Motor neuron (in vitro differentiated cells): Measurements from ENCODE around the gene SYNE4. TPM values are rescaled to one million over a fixed set of nuclear protein-coding genes. Genes with fewer than 3 reads are reported as not detected.

Experiments
- total RNA-seq, 8 experiments: library from RNA; unstranded; fragments of 300-600 nt; gene quantifications; 2 replicates each; pipeline versions ENCODE4 v1.2.3 to v1.2.4, GENCODE V29; 2022

Gene SYNE4
- total RNA-seq, 8 experiments from 2014 or later = 0.33 to 2.2 (median 0.56) TPM

Other genes starting within 250 kb of the SYNE4 start
- gene ARHGAP33, start 233.2 kb downstream of the SYNE4 start, total RNA-seq = 10 to 100 TPM in 5 of 8 experiments, 1 to 10 TPM in 2, under 1 TPM in 1; 0.51 to 33.1 (median 16.1) TPM
- under 1 TPM in 1 of 8 experiments, not detected in 7; 0.52 TPM for gene PRODH2, start 196.0 kb downstream of the SYNE4 start, total RNA-seq
- gene NPHS1, start 156.3 kb downstream of the SYNE4 start, total RNA-seq = under 1 TPM in 6 of 8 experiments, not detected in 2; 0.05 to 0.85 (median 0.37) TPM
- 1 to 10 TPM in 5 of 8 experiments, under 1 TPM in 3; 0.10 to 6.2 (median 1.3) TPM for gene KIRREL2, start 151.9 kb downstream of the SYNE4 start, total RNA-seq
- 100 to 1,000 TPM in 5 of 8 experiments, 10 to 100 TPM in 1, 1 to 10 TPM in 2; 4.6 to 397 (median 337) TPM for gene APLP1, start 140.2 kb downstream of the SYNE4 start, total RNA-seq
- 10 to 100 TPM in 1 of 8 experiments, 1 to 10 TPM in 7; 1.6 to 10.1 (median 3.7) TPM for gene NFKBID, start 108.3 kb downstream of the SYNE4 start, total RNA-seq
- 1 to 10 TPM in 2 of 8 experiments, under 1 TPM in 3, not detected in 3; 0.33 to 3.8 (median 0.62) TPM for gene HCST, start 106.3 kb downstream of the SYNE4 start, total RNA-seq
- gene TYROBP, start 100.5 kb downstream of the SYNE4 start, total RNA-seq = under 1 TPM in 1 of 8 experiments, not detected in 7; 0.76 TPM
- 10 to 100 TPM in 1 of 8 experiments, 1 to 10 TPM in 6, under 1 TPM in 1; 0.56 to 11.7 (median 6.5) TPM for gene LRFN3, start 72.4 kb downstream of the SYNE4 start, total RNA-seq
- gene SDHAF1, start 13.6 kb downstream of the SYNE4 start, total RNA-seq = 10 to 100 TPM; 10.6 to 23.5 (median 18.1) TPM
- 10 to 100 TPM; 12.0 to 42.9 (median 19.7) TPM for gene ALKBH6, start 5.4 kb upstream of the SYNE4 start, total RNA-seq
- 10 to 100 TPM in 6 of 8 experiments, 1 to 10 TPM in 2; 2.7 to 33.8 (median 13.1) TPM for gene CLIP3, start 24.1 kb upstream of the SYNE4 start, total RNA-seq
- 10 to 100 TPM in 2 of 8 experiments, 1 to 10 TPM in 6; 3.7 to 13.0 (median 6.5) TPM for gene THAP8, start 45.5 kb upstream of the SYNE4 start, total RNA-seq
- 10 to 100 TPM in 1 of 8 experiments, 1 to 10 TPM in 4, under 1 TPM in 3; 0.49 to 12.6 (median 1.3) TPM for gene WDR62, start 46.1 kb upstream of the SYNE4 start, total RNA-seq
- under 1 TPM in 1 of 8 experiments, not detected in 7; 0.54 TPM for gene OVOL3, start 102.3 kb upstream of the SYNE4 start, total RNA-seq
- gene POLR2I, start 106.1 kb upstream of the SYNE4 start, total RNA-seq = 100 to 1,000 TPM in 6 of 8 experiments, 10 to 100 TPM in 2; 87.3 to 171 (median 111) TPM
- 100 to 1,000 TPM; 134 to 390 (median 281) TPM for gene TBCB, start 106.7 kb upstream of the SYNE4 start, total RNA-seq
- gene CAPNS1, start 131.3 kb upstream of the SYNE4 start, total RNA-seq = 100 to 1,000 TPM; 146 to 839 (median 321) TPM
- gene COX7A1, start 143.6 kb upstream of the SYNE4 start, total RNA-seq = 10 to 100 TPM in 1 of 8 experiments, 1 to 10 TPM in 3, under 1 TPM in 3, not detected in 1; 0.54 to 66.9 (median 1.3) TPM
- 1 to 10 TPM; 2.9 to 5.7 (median 4.8) TPM for gene ZNF565, start 205.9 kb upstream of the SYNE4 start, total RNA-seq
- gene ZNF146, start 206.3 kb upstream of the SYNE4 start, total RNA-seq = 100 to 1,000 TPM in 5 of 8 experiments, 10 to 100 TPM in 3; 68.8 to 141 (median 114) TPM